GM23338 (cell line): ENCODE measurements around the gene FRAS1. TPM values are rescaled to one million over a fixed set of nuclear protein-coding genes. Genes with fewer than 3 reads are reported as not detected.

Experiments used
- ATAC-seq: fragments of 200-7000 bp; cut with Tn5 transposase; 3 replicates; pipeline ENCODE4 v1.9.1; 2020
- DNase-seq: peaks from one replicate; pipeline ENCODE4 v3.0.0-alpha.2; 2015; ENCODE audit warnings: low spot score
- H2AFZ ChIP-seq: fragments of 200-600 bp; sonication (generic); 2 replicates; pipeline ENCODE4 v1.8.0; 2016; ENCODE audit warnings: antibody characterized with exemption, mild to moderate bottlenecking, moderate library complexity
- H3F3A ChIP-seq: fragments of 200-600 bp; sonication (generic); replicated peaks from 2 replicates; pipeline ENCODE4 v1.8.0; 2017; ENCODE audit warnings: antibody characterized with exemption, mixed run types, low read depth
- H3K27ac ChIP-seq: fragments of 200-600 bp; sonication (generic); 2 replicates; pipeline ENCODE4 v1.6.1; 2016; ENCODE audit warnings: low read depth
- H3K27me3 ChIP-seq: fragments of 200-600 bp; sonication (generic); 2 replicates; pipeline ENCODE4 v1.8.0; 2016; ENCODE audit warnings: mild to moderate bottlenecking, mixed run types, moderate library complexity; ENCODE audit not compliant: insufficient read depth
- H3K36me3 ChIP-seq: fragments of 200-600 bp; sonication (generic); 2 replicates; pipeline ENCODE4 v1.8.0; 2016; ENCODE audit warnings: mild to moderate bottlenecking; ENCODE audit not compliant: insufficient read depth
- H3K4me1 ChIP-seq: fragments of 200-600 bp; sonication (generic); 2 replicates; pipeline ENCODE4 v1.8.0; 2016; ENCODE audit warnings: mild to moderate bottlenecking, moderate library complexity; ENCODE audit not compliant: insufficient read depth
- H3K4me2 ChIP-seq: fragments of 200-600 bp; sonication (generic); 2 replicates; pipeline ENCODE4 v1.7.1; 2017; ENCODE audit warnings: mixed run types
- H3K4me3 ChIP-seq: fragments of 200-600 bp; sonication (generic); 2 replicates; pipeline ENCODE4 v1.6.1; 2016; ENCODE audit warnings: mixed run types
- H3K79me2 ChIP-seq: fragments of 200-600 bp; sonication (generic); replicated peaks from 2 replicates; pipeline ENCODE4 v1.8.0; 2017; ENCODE audit warnings: mild to moderate bottlenecking; ENCODE audit not compliant: insufficient read depth
- H3K9me2 ChIP-seq: fragments of 200-600 bp; sonication (generic); 2 replicates; pipeline ENCODE4 v1.8.0; 2017; ENCODE audit not compliant: insufficient read depth
- H4K20me1 ChIP-seq: fragments of 200-600 bp; sonication (generic); replicated peaks from 2 replicates; pipeline ENCODE4 v1.8.0; 2017; ENCODE audit warnings: mild to moderate bottlenecking; ENCODE audit not compliant: insufficient read depth
- H3K27ac Mint-ChIP-seq: 2 replicates; pipeline ENCODE4 v1.8.0; 2020; ENCODE audit warnings: inconsistent platforms, mild to moderate bottlenecking, moderate library complexity, mixed read lengths
- H3K27me3 Mint-ChIP-seq: 3 replicates; pipeline ENCODE4 v1.8.0; 2022; ENCODE audit warnings: low read depth, mild to moderate bottlenecking, moderate library complexity, mixed read lengths, inconsistent platforms; ENCODE audit not compliant: insufficient read depth, poor library complexity
- H3K36me3 Mint-ChIP-seq: 3 replicates; pipeline ENCODE4 v1.8.0; 2021; ENCODE audit warnings: low read depth, mild to moderate bottlenecking, inconsistent platforms, moderate library complexity, mixed read lengths
- H3K4me1 Mint-ChIP-seq: 3 replicates; pipeline ENCODE4 v1.8.0; 2020; ENCODE audit warnings: mild to moderate bottlenecking, inconsistent platforms, mixed read lengths
- H3K4me3 Mint-ChIP-seq: 3 replicates; pipeline ENCODE4 v1.8.0; 2021; ENCODE audit warnings: moderate library complexity, mild to moderate bottlenecking, inconsistent platforms, mixed read lengths
- H3K9me3 Mint-ChIP-seq: 3 replicates; pipeline ENCODE4 v1.8.0; 2020; ENCODE audit warnings: moderate library complexity, mild to moderate bottlenecking, inconsistent platforms, mixed read lengths
- CREB1 ChIP-seq: fragments of 250-450 bp; sonication (Bioruptor Pico); IDR thresholded peaks from 2 replicates; pipeline ENCODE4 v1.5.0; 2020; ENCODE audit warnings: low read depth, mild to moderate bottlenecking, moderate library complexity
- EZH2 ChIP-seq: fragments of 200-600 bp; sonication (generic); IDR thresholded peaks from one replicate; pipeline ENCODE4 v1.8.0; 2017; ENCODE audit warnings: antibody characterized with exemption, mild to moderate bottlenecking, low read depth; ENCODE audit not compliant: unreplicated experiment
- EZH2phosphoT487 ChIP-seq: fragments of 200-600 bp; sonication (generic); IDR thresholded peaks from one replicate; pipeline ENCODE4 v1.8.1; 2018; ENCODE audit warnings: antibody characterized with exemption; ENCODE audit not compliant: unreplicated experiment
- JUNB ChIP-seq: IDR thresholded peaks from one replicate; pipeline ENCODE4 v1.6.1; 2016; ENCODE audit warnings: antibody characterized with exemption; ENCODE audit not compliant: unreplicated experiment
- NANOG ChIP-seq: IDR thresholded peaks from 2 replicates; pipeline ENCODE4 v1.6.1; 2016; ENCODE audit warnings: antibody characterized with exemption, borderline replicate concordance
- POLR2AphosphoS5 ChIP-seq: IDR thresholded peaks from 2 replicates; pipeline ENCODE4 v1.6.1; 2016; ENCODE audit warnings: antibody characterized with exemption, low read depth
- STAT1 ChIP-seq: IDR thresholded peaks from one replicate; pipeline ENCODE4 v1.6.1; 2016; ENCODE audit warnings: antibody characterized with exemption; ENCODE audit not compliant: unreplicated experiment
- ZNF114 ChIP-seq: fragments of 250-450 bp; sonication (Bioruptor Pico); IDR thresholded peaks from 2 replicates; pipeline ENCODE4 v1.5.0; 2020; ENCODE audit warnings: mild to moderate bottlenecking, moderate library complexity
- ZNF331 ChIP-seq: fragments of 250-450 bp; sonication (Bioruptor Pico); IDR thresholded peaks from 2 replicates; pipeline ENCODE4 v1.5.0; 2020; ENCODE audit warnings: low read depth, mild to moderate bottlenecking, moderate library complexity
- polyA plus RNA-seq: library from polyadenylated mRNA; unstranded; fragments of >200 nt; fragmentation: Nextera tagmentation; extraction: Ambion mirVana; gene quantifications from 2 replicates; pipeline ENCODE4 v1.2.1, GENCODE V29; 2016
- total RNA-seq: library from RNA; depleted of rRNA; stranded (reverse); fragments of >200 nt; shearing (Covaris generic); gene quantifications from 2 replicates; pipeline ENCODE4 v1.2.3, GENCODE V29; 2014
- TF ChIP-seq, protein P1 (sequence below), 2 experiments: fragments of 200-600 bp in 1 of 2; sonication (generic) in 1 of 2; conservative IDR thresholded peaks; 2 replicates each; pipeline versions ENCODE4 v1.5.1 to v1.6.1; 2016 to 2017; ENCODE audit warnings: antibody characterized with exemption in 2 of 2, low read depth in 2 of 2, mild to moderate bottlenecking in 2 of 2, moderate library complexity in 1 of 2
- TF ChIP-seq, protein P2 (sequence below): IDR thresholded peaks from 2 replicates; pipeline ENCODE4 v1.6.1; 2016; ENCODE audit warnings: antibody characterized with exemption
- TF ChIP-seq, protein P3 (sequence below): IDR thresholded peaks from one replicate; pipeline ENCODE4 v1.6.1; 2018; ENCODE audit warnings: antibody characterized with exemption; ENCODE audit not compliant: unreplicated experiment
- TF ChIP-seq, protein P4 (sequence below): fragments of 250-450 bp; sonication (Bioruptor Pico); IDR thresholded peaks from 2 replicates; pipeline ENCODE4 v1.5.0; 2020; ENCODE audit warnings: mild to moderate bottlenecking, moderate library complexity

FRAS1 gene
- total and polyA plus RNA-seq, 2 experiments from 2014 or later = 12.4 to 108 TPM

DNA sequence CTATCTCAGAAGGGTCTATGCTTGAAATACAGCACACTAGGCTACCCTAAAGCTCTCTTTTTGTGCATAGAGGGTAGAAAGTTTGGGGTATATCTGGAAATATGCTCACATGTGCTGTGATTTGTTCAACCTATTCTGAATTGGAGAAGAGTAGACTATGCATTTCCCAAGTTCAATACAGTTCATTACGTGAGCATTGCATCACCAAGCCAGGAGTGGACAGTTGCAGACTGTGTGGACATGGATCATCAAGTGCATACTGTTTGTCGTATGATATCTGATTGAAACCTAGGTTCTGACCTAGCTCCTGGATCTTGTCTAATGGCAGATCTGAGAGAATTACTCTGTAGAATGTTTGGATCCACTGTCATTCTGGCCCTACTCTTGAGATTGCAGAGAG is 161.1 kb downstream of the FRAS1 start:
- Histone ChIP-seq H3F3A (peaks cover 4% of the 10 kb centered on the region; the same call in 1 of the 2 replicates), H3K27ac (no peak overlapping the region; the same call in 1 of the 2 replicates), H3K4me2 (peak overlapping the region; percentile 48; the same call in 1 of the 2 replicates), H3K79me2 (peaks cover 85% of the 10 kb centered on the region), H4K20me1 (peaks cover 18% of the 10 kb centered on the region; the same call in 1 of the 2 replicates), H3K4me3 (no peak overlapping the region), H3K27me3 (no peaks in the 10 kb centered on the region), H3K36me3 (no peaks in the 10 kb centered on the region), H3K4me1 (peaks cover 55% of the 10 kb centered on the region), H3K9me2 (peaks cover 9% of the 10 kb centered on the region; the same call in 1 of the 2 replicates), H2AFZ (no peak overlapping the region)
- H3K36me3 Mint-ChIP-seq = no peaks in the 10 kb centered on the region; the same call in 2 of the 3 replicates
- no peak overlapping the region for H3K4me3 Mint-ChIP-seq
- no peak for DNase-seq
- TF ChIP-seq STAT1 = no peak
- TF ChIP-seq POLR2AphosphoS5 = no peak
- no peak for TF ChIP-seq CREB1 (CRISPR knock-in tag)
- no peak for TF ChIP-seq EZH2phosphoT487
- no peak for TF ChIP-seq JUNB
- no peak for TF ChIP-seq ZNF331 (CRISPR knock-in tag)
- no peak for TF ChIP-seq ZNF114 (CRISPR knock-in tag)
- TF ChIP-seq, protein P1, sequence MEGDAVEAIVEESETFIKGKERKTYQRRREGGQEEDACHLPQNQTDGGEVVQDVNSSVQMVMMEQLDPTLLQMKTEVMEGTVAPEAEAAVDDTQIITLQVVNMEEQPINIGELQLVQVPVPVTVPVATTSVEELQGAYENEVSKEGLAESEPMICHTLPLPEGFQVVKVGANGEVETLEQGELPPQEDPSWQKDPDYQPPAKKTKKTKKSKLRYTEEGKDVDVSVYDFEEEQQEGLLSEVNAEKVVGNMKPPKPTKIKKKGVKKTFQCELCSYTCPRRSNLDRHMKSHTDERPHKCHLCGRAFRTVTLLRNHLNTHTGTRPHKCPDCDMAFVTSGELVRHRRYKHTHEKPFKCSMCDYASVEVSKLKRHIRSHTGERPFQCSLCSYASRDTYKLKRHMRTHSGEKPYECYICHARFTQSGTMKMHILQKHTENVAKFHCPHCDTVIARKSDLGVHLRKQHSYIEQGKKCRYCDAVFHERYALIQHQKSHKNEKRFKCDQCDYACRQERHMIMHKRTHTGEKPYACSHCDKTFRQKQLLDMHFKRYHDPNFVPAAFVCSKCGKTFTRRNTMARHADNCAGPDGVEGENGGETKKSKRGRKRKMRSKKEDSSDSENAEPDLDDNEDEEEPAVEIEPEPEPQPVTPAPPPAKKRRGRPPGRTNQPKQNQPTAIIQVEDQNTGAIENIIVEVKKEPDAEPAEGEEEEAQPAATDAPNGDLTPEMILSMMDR (conservative IDR thresholded peaks at IDR 0.05; ENCODE audit: low read depth in 2 of 2) = no peak
- TF ChIP-seq NANOG = no peak
- TF ChIP-seq, protein P2, sequence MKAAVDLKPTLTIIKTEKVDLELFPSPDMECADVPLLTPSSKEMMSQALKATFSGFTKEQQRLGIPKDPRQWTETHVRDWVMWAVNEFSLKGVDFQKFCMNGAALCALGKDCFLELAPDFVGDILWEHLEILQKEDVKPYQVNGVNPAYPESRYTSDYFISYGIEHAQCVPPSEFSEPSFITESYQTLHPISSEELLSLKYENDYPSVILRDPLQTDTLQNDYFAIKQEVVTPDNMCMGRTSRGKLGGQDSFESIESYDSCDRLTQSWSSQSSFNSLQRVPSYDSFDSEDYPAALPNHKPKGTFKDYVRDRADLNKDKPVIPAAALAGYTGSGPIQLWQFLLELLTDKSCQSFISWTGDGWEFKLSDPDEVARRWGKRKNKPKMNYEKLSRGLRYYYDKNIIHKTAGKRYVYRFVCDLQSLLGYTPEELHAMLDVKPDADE = no peak
- TF ChIP-seq EZH2 = no peak
- TF ChIP-seq, protein P3, sequence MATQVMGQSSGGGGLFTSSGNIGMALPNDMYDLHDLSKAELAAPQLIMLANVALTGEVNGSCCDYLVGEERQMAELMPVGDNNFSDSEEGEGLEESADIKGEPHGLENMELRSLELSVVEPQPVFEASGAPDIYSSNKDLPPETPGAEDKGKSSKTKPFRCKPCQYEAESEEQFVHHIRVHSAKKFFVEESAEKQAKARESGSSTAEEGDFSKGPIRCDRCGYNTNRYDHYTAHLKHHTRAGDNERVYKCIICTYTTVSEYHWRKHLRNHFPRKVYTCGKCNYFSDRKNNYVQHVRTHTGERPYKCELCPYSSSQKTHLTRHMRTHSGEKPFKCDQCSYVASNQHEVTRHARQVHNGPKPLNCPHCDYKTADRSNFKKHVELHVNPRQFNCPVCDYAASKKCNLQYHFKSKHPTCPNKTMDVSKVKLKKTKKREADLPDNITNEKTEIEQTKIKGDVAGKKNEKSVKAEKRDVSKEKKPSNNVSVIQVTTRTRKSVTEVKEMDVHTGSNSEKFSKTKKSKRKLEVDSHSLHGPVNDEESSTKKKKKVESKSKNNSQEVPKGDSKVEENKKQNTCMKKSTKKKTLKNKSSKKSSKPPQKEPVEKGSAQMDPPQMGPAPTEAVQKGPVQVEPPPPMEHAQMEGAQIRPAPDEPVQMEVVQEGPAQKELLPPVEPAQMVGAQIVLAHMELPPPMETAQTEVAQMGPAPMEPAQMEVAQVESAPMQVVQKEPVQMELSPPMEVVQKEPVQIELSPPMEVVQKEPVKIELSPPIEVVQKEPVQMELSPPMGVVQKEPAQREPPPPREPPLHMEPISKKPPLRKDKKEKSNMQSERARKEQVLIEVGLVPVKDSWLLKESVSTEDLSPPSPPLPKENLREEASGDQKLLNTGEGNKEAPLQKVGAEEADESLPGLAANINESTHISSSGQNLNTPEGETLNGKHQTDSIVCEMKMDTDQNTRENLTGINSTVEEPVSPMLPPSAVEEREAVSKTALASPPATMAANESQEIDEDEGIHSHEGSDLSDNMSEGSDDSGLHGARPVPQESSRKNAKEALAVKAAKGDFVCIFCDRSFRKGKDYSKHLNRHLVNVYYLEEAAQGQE = no peak
- TF ChIP-seq, protein P4, sequence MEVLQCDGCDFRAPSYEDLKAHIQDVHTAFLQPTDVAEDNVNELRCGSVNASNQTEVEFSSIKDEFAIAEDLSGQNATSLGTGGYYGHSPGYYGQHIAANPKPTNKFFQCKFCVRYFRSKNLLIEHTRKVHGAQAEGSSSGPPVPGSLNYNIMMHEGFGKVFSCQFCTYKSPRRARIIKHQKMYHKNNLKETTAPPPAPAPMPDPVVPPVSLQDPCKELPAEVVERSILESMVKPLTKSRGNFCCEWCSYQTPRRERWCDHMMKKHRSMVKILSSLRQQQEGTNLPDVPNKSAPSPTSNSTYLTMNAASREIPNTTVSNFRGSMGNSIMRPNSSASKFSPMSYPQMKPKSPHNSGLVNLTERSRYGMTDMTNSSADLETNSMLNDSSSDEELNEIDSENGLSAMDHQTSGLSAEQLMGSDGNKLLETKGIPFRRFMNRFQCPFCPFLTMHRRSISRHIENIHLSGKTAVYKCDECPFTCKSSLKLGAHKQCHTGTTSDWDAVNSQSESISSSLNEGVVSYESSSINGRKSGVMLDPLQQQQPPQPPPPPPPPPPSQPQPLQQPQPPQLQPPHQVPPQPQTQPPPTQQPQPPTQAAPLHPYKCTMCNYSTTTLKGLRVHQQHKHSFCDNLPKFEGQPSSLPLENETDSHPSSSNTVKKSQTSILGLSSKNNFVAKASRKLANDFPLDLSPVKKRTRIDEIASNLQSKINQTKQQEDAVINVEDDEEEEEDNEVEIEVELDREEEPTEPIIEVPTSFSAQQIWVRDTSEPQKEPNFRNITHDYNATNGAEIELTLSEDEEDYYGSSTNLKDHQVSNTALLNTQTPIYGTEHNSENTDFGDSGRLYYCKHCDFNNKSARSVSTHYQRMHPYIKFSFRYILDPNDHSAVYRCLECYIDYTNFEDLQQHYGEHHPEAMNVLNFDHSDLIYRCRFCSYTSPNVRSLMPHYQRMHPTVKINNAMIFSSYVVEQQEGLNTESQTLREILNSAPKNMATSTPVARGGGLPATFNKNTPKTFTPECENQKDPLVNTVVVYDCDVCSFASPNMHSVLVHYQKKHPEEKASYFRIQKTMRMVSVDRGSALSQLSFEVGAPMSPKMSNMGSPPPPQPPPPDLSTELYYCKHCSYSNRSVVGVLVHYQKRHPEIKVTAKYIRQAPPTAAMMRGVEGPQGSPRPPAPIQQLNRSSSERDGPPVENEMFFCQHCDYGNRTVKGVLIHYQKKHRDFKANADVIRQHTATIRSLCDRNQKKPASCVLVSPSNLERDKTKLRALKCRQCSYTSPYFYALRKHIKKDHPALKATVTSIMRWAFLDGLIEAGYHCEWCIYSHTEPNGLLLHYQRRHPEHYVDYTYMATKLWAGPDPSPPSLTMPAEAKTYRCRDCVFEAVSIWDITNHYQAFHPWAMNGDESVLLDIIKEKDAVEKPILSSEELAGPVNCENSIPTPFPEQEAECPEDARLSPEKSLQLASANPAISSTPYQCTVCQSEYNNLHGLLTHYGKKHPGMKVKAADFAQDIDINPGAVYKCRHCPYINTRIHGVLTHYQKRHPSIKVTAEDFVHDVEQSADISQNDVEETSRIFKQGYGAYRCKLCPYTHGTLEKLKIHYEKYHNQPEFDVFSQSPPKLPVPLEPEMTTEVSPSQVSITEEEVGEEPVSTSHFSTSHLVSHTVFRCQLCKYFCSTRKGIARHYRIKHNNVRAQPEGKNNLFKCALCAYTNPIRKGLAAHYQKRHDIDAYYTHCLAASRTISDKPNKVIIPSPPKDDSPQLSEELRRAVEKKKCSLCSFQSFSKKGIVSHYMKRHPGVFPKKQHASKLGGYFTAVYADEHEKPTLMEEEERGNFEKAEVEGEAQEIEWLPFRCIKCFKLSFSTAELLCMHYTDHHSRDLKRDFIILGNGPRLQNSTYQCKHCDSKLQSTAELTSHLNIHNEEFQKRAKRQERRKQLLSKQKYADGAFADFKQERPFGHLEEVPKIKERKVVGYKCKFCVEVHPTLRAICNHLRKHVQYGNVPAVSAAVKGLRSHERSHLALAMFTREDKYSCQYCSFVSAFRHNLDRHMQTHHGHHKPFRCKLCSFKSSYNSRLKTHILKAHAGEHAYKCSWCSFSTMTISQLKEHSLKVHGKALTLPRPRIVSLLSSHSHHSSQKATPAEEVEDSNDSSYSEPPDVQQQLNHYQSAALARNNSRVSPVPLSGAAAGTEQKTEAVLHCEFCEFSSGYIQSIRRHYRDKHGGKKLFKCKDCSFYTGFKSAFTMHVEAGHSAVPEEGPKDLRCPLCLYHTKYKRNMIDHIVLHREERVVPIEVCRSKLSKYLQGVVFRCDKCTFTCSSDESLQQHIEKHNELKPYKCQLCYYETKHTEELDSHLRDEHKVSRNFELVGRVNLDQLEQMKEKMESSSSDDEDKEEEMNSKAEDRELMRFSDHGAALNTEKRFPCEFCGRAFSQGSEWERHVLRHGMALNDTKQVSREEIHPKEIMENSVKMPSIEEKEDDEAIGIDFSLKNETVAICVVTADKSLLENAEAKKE (CRISPR knock-in tag) = no peak
- peaks cover 2% of the 10 kb centered on the region; the same call in 1 of the 3 replicates for H3K9me3 Mint-ChIP-seq
- peaks cover 2% of the 10 kb centered on the region for H3K27me3 Mint-ChIP-seq
- ATAC-seq = no peak
- peaks cover 52% of the 10 kb centered on the region for H3K4me1 Mint-ChIP-seq
- no peak overlapping the region for H3K27ac Mint-ChIP-seq
